Lower leg skin (tissue), 4 donors: Measurements from ENCODE around the gene LILRA6. TPM values are rescaled to one million over a fixed set of nuclear protein-coding genes. Genes with fewer than 3 reads are reported as not detected.
"Not testable (repeated sequence)": the region's sequence is repeated elsewhere in the genome, so short reads cannot be mapped to it uniquely, and the experiment has no call there.

Experiments
- DNase-seq, 2 donors: peaks; one replicate each; pipeline ENCODE4 v3.0.0-alpha.2; 2019; ENCODE audit warnings: low spot score in 2 of 2
- H3K4me3 ChIP-seq: fragments of 200-600 bp; sonication (generic); 2 replicates; pipeline ENCODE4 v1.5.1; 2017; ENCODE audit warnings: mild to moderate bottlenecking, low read depth; ENCODE audit not compliant: poor library complexity, severe bottlenecking
- CTCF ChIP-seq, 3 donors: fragments of 450-650 bp; IDR thresholded peaks; one replicate each; pipeline ENCODE4 v1.5.1; 2016; ENCODE audit warnings: antibody characterized with exemption in 3 of 3, mild to moderate bottlenecking in 3 of 3, moderate library complexity in 2 of 3
- POLR2A ChIP-seq, 2 donors: fragments of 450-650 bp; IDR thresholded peaks; one replicate each; pipeline ENCODE4 v1.6.1; 2016 to 2017; ENCODE audit warnings: antibody characterized with exemption in 2 of 2, mild to moderate bottlenecking in 1 of 2, moderate library complexity in 1 of 2
- WGBS, 2 donors: methylation state at CpG; one replicate each; pipeline ENCODE4 v1.1.5; 2018; 5-methylcytosine and 5-hydroxymethylcytosine counted together
- intact Hi-C: fragments of 100-400 bp; cut with DNase I; formaldehyde crosslinking; loops from one replicate; pipeline ENCODE4 v1.15.0; 2023; ENCODE audit warnings: low total_unique reads
- total RNA-seq, 4 donors: library from RNA; depleted of rRNA; stranded (reverse); fragments of >200 nt; gene quantifications; one replicate each; pipeline ENCODE4 v1.1.0, GENCODE V29; 2016

Gene LILRA6
- total RNA-seq, 4 donors from 2014 or later = 0.98 to 1.6 (median 1.5) TPM; not detected in 1

- no peak overlapping the region for H3K4me3 ChIP-seq
- intact Hi-C loops = no loop called here
- no peak for DNase-seq
- TF ChIP-seq POLR2A (IDR thresholded peaks at IDR 0.05) = no peak
- TF ChIP-seq CTCF (IDR thresholded peaks at IDR 0.05) = no peak
- WGBS, 2 donors = 77 to 80% methylated on average over 5 of the region's 5 CpGs
Observed at GRCh38 chr19:54207676-54207982, 35.0 kb downstream of the LILRA6 start.

- H3K4me3 ChIP-seq, DNase-seq, intact Hi-C loops: not testable (repeated sequence)
- 71 to 80% methylated on average over 23 of the region's 23 CpGs for WGBS, 2 donors
Observed at GRCh38 chr19:54207193-54207592, 35.4 kb downstream of the LILRA6 start.

GRCh38 chr19:54206831-54207177 lies 35.8 kb downstream of the LILRA6 start:
- intact Hi-C loops = no loop called here
- WGBS, 2 donors = 78 to 87% methylated on average over 13 of the region's 13 CpGs
- no peak overlapping the region for H3K4me3 ChIP-seq

GRCh38 chr19:54206030-54206830 lies 36.4 kb downstream of the LILRA6 start:
- WGBS, 2 donors = 89 to 94% methylated on average over 27 of the region's 27 CpGs
- intact Hi-C loops = no loop called here
- TF ChIP-seq CTCF (IDR thresholded peaks at IDR 0.05) (no peak), POLR2A (IDR thresholded peaks at IDR 0.05) (no peak)
- DNase-seq = no peak
- H3K4me3 ChIP-seq = no peak overlapping the region

More at GRCh38 chr19:54206831-54207177, 35.8 kb downstream of the LILRA6 start:
- no peak for DNase-seq
- TF ChIP-seq CTCF (IDR thresholded peaks at IDR 0.05) = no peak
- no peak for TF ChIP-seq POLR2A (IDR thresholded peaks at IDR 0.05)

GRCh38 chr19:54204767-54205468 lies 37.7 kb downstream of the LILRA6 start:
- no peak overlapping the region for H3K4me3 ChIP-seq
- no peak for TF ChIP-seq CTCF (IDR thresholded peaks at IDR 0.05)
- no peak for TF ChIP-seq POLR2A (IDR thresholded peaks at IDR 0.05)
- DNase-seq = no peak
- intact Hi-C loops = no loop called here
- 73 to 81% methylated on average over 4 of the region's 4 CpGs for WGBS, 2 donors

GRCh38 chr19:54203151-54203611 lies 39.4 kb downstream of the LILRA6 start:
- H3K4me3 ChIP-seq = no peak overlapping the region
- intact Hi-C loops = no loop called here
- no peak for DNase-seq
- no peak for TF ChIP-seq CTCF (IDR thresholded peaks at IDR 0.05)
- TF ChIP-seq POLR2A (IDR thresholded peaks at IDR 0.05) = no peak
- WGBS, 2 donors = 56 to 62% methylated on average over 9 of the region's 9 CpGs
